ENCODE measurements around the gene TREH. TPM values are rescaled to one million over a fixed set of nuclear protein-coding genes. Genes with fewer than 3 reads are reported as not detected.

The TREH gene
- total RNA-seq, 1 donor from 2014 or later, result not detected

GRCh38 chr11:118648291-118648690 is 31.2 kb downstream of the TREH start:
- DNase-seq (ENCODE audit: low read depth), result no peak

GRCh38 chr11:118646393-118646792 is 33.1 kb downstream of the TREH start:
- DNase-seq (ENCODE audit: low read depth), result no peak

DNA sequence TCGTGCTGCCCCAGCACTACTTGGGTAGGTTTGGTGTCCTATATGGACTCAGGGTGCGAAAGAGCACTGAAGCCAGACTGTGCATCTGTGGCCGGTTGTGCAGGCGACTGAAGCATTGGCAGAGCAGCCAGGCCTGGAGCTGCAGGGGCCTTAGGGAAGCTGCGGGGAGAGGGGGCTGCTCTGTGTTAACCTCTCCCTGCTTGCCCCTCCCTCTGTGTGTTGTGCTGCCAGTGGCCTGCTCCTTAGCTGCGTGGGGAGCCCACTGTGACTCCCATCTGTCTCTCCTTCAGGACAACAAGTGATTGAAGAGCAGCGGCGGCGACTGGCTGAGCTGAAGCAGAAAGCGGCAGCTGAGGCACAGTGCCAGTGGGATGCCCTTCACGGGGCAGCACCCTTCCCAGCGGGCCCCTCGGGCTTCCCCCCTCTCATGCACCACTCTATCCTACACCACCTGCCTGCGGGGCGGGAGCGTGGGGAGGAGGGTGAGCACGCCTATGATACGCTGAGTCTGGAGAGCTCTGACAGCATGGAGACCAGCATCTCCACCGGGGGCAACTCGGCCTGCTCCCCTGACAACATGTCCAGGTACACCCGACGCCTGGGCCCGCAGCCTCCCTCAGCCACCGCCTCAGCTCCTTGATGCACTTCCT is 34.3 kb downstream of the TREH start:
- DNase-seq (ENCODE audit: low read depth), result no peak

DNA sequence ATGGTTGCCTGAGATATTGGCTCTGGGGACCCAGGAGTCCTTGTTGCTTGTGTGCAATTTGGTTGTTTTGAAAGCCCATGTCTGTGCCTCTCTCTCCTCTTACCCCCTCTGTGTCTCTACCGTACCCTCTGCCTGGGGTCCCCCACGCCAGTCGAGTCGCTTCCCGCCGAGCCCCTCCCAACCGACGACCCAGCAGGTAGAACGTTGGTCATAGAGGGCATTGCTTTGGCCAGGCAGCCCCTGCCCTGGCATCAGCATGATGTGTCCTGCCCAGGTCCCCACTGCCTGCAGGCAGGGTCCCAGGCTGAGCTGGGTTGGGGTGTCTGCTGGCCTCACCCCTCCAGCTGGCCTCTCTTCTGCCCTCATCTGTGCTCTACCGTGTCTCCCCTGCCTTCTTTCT is 35.0 kb downstream of the TREH start:
- no peak for DNase-seq (ENCODE audit: low read depth)

- no peak for DNase-seq (ENCODE audit: low read depth)
Measured at GRCh38 chr11:118643995-118644345, 35.5 kb downstream of the TREH start.

GRCh38 chr11:118643142-118643994 is 36.1 kb downstream of the TREH start:
- DNase-seq (ENCODE audit: low read depth), result peak; percentile 84

- DNase-seq (ENCODE audit: low read depth), result peak; percentile 71
Measured at GRCh38 chr11:118641397-118642019, 37.9 kb downstream of the TREH start.

DNA sequence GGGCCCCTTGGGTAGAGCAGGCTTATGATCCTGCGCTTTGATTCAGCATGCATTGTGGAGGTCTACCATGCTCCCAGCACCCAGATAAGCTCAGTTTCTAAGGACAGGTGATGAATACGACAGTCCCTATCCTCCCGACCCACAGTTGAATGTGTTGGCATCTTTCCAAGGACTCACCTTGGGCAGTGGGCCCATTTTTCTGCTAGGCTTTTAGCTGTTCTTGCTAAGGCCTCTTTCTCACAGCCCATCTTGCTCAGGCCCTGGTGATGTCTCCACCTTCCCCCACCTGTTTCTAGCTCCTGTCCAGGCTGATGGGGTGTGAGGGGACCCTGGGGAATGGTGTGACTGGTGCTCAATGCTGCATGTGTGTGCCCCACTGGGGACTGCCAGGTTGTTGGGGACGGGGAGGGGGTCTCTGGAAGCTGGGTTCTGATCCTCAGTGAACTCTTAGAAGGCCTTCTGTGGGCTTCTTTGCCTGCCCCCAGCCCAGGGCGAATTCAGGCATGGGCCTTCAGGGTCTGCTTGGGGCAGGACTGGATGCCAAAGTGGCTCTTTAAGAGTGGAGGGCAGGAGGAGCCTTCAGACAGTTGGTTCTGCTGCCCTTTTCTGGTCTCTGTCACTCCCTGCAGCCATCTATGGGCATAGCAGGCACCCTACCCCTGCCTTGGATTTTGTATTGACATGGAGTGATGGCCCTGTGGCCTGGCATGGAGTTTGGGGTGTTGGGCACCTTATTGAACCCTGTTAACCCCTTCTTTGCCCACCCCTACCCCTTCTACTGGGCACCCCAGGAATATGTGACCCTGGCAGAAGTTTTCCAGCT is 38.9 kb downstream of the TREH start:
- peak; percentile 63 for DNase-seq (ENCODE audit: low read depth)

GRCh38 chr11:118639899-118640298 is 39.6 kb downstream of the TREH start:
- no peak for DNase-seq (ENCODE audit: low read depth)

DNA sequence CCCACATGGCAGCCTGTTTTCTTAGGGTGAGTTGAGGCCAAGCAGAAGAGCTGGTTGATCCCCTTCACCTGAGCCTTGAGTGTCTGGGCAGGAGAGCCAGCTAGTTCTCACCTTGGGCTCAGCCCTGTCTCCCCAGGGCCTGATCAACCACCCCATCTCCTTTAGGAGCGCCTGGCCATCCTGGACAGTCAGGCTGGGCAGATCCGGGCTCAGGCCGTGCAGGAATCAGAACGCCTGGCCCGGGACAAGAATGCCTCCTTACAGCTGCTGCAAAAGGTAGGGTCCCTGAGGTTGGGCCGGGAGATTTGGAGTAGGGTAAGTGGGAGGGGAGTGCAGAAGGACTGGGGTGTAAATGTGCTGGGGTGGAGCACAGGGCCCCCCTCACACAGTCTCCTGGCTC is 40.7 kb downstream of the TREH start:
- no peak for DNase-seq (ENCODE audit: low read depth)

- DNase-seq (ENCODE audit: low read depth), result no peak
Measured at GRCh38 chr11:118636569-118637290, 42.7 kb downstream of the TREH start.

GRCh38 chr11:118635642-118636041 is 43.8 kb downstream of the TREH start:
- DNase-seq (ENCODE audit: low read depth), result no peak

DNA sequence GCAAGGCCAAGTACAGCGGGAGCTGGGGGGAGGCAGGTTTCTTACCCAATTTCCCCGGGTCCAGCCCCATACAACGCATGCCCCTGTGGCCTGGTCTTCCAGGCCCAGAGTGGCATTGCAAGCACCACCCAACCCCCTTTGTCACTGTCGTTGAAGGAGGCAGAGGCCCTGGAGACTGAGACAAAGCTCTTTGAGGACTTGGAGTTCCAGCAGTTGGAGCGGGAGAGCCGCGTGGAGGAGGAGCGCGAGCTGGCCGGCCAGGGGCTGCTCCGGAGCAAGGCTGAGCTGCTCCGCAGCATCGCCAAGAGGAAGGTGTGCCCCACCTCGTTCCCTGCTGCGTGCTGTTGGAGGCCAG is 44.2 kb downstream of the TREH start:
- no peak for DNase-seq (ENCODE audit: low read depth)

- no peak for DNase-seq (ENCODE audit: low read depth)
Measured at GRCh38 chr11:118634431-118635236, 44.8 kb downstream of the TREH start.

- DNase-seq (ENCODE audit: low read depth), result no peak
Measured at GRCh38 chr11:118633979-118634378, 45.5 kb downstream of the TREH start.

DNA sequence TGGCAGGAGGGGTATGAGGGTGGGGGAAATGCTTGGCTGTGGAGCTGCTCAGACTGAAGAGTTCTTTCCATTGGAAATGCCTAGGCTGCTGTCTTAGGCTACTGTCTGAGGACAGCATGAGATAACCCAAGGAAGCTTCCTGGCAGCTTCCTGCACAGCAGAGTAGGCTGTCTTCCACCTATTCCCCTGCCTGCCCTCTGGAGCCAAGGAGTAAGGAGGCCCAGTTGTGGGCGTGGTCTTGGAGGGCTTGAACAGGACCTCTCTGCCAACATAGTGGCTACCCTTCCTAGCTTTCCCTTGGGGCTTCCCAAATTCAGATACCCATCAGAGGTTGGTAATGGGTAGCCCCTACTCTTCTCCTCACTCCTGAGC is 46.1 kb downstream of the TREH start:
- DNase-seq (ENCODE audit: low read depth), result no peak

- DNase-seq (ENCODE audit: low read depth), result no peak
Measured at GRCh38 chr11:118632577-118633318, 46.7 kb downstream of the TREH start.

GRCh38 chr11:118631142-118631909 is 48.1 kb downstream of the TREH start:
- DNase-seq (ENCODE audit: low read depth), result no peak
